Adipose tissue (tissue), 3 donors: ENCODE results near the gene SCML1. TPM values are rescaled to one million over a fixed set of nuclear protein-coding genes. Genes with fewer than 3 reads are reported as not detected.
"Not testable (repeated sequence)": the region's sequence is repeated elsewhere in the genome, so short reads cannot be mapped to it uniquely, and the experiment has no call there.

Source experiments
- H3K27ac ChIP-seq: one replicate; pipeline ENCODE4 v1.5.1; 2013; ENCODE audit warnings: low read depth, low read length
- WGBS, 3 donors: extraction: QIAGEN DNeasy Blood & Tissue Kit; methylation state at CpG; one replicate each; pipeline ENCODE4 v1.1.7; 2013; 5-methylcytosine and 5-hydroxymethylcytosine counted together
- polyA plus RNA-seq, 3 donors: library from polyadenylated mRNA; stranded (reverse); fragments of 200-250 nt; gene quantifications; one replicate each; pipeline ENCODE4 v1.2.3, GENCODE V29; 2013
- donor health status: healthy with polysubstance abuse.
- donor health status: Bipolar disorder and iron deficiency.
- donor health status: healthy.

Gene SCML1
- polyA plus RNA-seq, 3 donors, result 4.6 to 11.0 (median 8.1) TPM

DNA sequence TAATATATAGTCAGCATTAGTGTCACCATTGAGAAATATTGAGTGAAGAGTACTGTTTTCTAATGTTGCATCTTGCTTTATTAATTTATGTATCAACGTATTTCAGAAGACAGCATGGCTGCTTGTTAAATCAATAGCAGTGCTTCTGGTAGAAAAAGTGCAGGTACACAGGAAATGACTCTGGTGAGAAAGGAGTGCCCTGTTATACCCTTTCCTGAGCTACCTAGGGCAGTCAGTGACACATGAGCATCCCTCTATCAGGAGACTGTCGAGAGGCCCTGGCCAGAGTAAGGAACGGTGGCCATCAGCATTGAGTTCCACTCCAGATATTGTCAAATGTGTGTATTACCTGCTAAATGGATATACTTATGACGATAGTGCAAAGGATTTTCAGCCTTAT lies 42.1 kb downstream of the SCML1 start:
- WGBS, 3 donors, result 79 to 92% (median 86%) methylated on average over 4 of the region's 4 CpGs
- H3K27ac ChIP-seq, result no peak overlapping the region

DNA sequence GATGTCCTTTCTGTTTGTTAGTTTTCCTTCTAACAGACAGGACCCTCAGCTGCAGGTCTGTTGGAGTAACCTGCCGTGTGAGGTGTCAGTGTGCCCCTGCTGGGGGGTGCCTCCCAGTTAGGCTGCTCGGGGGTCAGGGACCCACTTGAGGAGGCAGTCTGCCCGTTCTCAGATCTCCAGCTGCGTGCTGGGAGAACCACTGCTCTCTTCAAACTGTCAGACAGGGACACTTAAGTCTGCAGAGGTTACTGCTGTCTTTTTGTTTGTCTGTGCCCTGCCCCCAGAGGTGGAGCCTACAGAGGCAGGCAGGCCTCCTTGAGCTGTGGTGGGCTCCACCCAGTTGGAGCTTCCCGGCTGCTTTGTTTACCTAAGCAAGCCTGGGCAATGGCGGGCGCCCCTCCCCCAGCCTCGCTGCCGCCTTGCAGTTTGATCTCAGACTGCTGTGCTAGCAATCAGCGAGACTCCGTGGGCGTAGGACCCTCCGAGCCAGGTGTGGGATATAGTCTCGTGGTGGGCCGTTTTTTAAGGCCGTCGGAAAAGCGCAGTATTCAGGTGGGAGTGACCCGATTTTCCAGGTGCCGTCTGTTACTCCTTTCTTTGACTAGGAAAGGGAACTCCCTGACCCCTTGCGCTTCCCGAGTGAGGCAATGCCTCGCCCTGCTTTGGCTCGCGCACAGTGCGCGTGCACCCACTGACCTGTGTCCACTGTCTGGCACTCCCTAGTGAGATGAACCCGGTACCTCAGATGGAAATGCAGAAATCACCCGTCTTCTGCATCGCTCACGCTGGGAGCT lies 49.5 kb downstream of the SCML1 start:
- not testable (repeated sequence) for H3K27ac ChIP-seq
- WGBS, 3 donors, result 55 to 59% (median 55%) methylated on average over 14 to 26 of the region's 31 CpGs

DNA sequence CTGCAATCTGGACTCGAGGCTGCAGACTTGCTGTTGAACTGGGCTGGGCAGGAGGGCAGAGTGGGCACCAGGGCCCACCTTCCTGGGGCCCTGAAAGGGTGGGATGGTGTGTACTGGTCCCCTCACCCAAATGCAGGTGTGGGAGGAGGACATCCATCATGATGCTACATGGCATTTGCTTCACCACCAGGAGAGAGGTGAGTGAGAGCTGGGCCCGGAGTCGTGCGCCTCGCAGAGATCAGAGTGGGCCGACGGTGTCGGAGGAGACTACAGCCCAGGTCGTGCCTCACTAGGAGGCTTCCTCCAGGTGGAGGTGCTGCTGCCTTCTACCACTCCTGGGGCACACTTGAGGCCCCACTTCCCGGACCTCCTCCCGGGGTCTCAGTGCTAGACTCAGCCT lies 50.3 kb downstream of the SCML1 start:
- WGBS, 3 donors, result 85 to 97% (median 93%) methylated on average over 11 of the region's 11 CpGs

DNA sequence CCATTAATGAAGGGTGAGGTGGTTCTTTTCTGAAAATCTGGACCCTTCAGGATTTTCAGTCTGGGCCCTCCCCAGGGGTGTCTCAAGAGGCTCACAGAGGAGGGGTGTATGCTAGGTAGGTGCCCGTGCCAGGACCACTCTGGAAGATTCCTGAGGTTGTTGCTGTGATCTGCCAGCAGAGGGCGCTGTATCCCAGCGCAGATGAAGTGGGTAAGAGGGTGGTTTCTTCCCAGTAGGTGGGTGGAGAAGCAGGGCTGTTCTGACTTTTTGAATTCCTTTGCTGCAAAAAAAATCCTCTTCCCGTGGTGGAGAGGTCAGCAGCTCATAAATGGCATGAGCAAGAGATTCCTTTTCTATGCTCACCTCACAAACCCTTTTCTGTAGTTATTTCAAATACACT lies 51.1 kb downstream of the SCML1 start:
- H3K27ac ChIP-seq, result no peak overlapping the region
- 2 to 8% (median 5%) methylated on average over 4 of the region's 4 CpGs for WGBS, 3 donors

More for the DNA sequence above, 50.3 kb downstream of the SCML1 start:
- no peak overlapping the region for H3K27ac ChIP-seq

DNA sequence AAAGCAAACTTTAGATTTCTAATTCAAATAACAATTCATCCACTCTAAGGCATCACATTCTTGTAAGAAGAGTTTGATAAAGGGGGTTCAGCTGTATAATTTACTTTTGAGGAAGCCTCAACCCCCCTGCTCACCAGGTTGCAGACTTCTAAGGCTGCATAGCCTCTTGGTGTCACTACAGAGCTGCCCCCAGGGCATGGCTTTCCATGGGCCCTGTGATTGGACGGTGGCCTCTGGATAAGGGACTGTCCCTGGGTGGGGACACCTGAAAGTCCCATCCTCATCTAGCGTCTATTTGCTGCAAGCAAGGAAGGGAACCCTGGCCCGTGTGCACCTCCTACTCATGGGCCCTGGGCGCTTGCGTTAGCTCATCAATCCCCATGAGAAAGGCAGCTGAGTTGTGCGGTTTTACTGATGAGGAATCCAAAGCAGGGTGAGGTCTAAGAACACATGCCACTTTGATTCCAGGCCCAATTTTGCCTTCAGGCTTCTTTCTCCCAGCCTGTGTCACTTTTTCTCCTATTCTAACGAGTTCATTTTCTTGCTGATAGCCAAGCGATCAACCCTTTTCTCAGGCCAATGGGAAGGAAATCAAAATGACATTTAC lies 51.8 kb downstream of the SCML1 start:
- no peak overlapping the region for H3K27ac ChIP-seq
- 70 to 84% (median 83%) methylated on average over 8 of the region's 8 CpGs for WGBS, 3 donors

DNA sequence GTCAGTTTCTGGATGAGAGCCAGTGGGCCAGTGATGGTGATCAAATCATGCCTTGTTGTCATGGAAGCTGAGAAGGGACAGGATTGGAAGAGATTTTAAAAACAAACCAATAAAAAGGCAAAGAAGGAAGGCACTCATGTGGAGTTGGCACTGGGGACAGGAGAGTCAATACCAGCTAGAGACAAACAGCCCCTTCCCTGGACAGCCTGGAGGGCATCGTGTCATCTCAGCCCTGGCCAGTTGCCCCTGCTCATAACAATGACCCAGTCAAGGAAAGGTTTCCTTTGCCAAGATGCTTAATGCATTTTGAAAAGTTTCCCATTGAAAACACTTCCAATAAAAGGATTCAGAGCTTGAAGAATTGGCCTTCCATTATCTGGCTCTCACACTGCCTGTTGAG lies 55.5 kb downstream of the SCML1 start:
- H3K27ac ChIP-seq, result no peak overlapping the region
- WGBS, 3 donors, result 36 to 57% (median 38%) methylated on average over 1 of the region's 1 CpG

DNA sequence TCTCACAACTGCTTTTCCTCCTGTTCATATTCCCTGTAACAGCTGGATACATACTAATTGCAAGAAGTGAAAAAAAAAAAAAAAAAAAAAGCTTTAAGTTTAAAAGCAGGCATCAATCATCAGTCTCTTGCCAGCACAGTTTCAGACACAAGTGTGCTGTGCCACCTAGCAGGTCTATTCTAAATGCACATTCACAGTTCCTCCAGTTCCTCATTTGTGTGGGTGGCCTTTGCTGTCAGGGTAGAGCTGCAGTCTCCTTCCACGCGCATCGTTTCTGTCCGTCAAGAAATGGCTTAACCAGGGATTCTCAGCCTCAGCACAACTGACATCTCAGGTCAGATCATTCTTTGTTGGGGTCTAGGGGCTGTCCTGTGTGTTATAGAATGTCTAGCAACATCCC lies 61.6 kb downstream of the SCML1 start:
- no peak overlapping the region for H3K27ac ChIP-seq
- 73 to 92% (median 74%) methylated on average over 4 of the region's 4 CpGs for WGBS, 3 donors

DNA sequence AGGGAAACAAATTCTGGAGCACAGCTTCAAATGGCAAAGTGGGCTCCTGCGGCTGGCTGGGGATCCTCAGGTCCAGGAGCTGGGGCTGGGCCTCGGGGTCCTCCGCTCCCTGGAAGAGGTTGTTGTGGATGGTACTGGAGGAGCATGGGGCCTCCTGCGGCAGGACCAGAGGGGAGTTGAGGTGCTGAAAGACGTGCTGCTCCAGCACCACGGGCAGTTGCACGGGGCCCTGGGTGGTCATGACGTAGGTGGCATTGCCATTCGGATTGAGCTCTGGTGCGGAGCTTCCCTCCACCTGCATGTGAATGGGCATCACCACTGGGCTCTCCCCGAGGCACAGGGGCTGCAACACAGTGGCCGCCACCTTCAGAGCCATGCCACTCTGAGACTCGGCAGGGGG lies 64.1 kb downstream of the SCML1 start:
- WGBS, 3 donors, result 89 to 100% (median 99%) methylated on average over 4 to 13 of the region's 13 CpGs
- no peak overlapping the region for H3K27ac ChIP-seq

DNA sequence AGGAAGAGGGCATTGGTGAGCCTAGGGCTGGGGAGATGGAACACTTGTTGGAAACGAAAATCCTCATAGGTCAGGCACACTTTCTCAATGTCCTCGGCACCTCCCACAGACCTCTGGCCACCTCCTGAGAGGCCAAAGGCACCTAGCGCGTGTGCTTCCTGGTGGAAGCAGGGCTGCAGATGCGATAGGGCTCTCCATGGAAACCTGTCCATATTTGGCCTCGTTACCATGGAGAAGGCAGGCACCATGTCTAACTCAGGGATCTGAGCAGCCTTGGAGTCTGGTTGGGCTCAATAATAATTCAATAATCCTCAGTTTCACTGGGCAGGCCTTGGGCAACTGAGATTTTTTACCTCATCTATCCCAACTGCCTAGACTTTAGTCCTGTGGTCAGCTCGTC lies 65.5 kb downstream of the SCML1 start:
- no peak overlapping the region for H3K27ac ChIP-seq
- 80 to 96% (median 86%) methylated on average over 7 of the region's 7 CpGs for WGBS, 3 donors

DNA sequence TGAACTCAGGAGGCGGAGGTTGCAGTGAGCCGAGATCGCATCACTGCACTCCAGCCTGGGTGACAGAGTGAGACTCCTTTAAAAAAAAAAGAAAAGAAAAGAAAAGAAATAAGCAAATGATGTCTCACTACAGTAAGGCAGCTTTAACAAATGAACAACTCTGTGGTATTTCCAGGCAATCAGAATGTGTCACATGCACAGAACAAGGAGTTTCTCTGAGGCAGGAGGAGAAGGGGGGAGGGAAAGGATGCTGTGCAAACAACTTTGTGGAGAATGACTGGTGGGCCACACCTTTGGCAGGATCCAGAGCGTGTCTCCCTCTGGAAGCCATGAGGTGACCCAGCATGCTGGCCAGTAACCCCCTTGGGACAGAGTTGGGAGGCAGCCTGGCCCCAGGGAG lies 66.2 kb downstream of the SCML1 start:
- WGBS, 3 donors, result 78 to 86% (median 81%) methylated on average over 4 of the region's 4 CpGs
- H3K27ac ChIP-seq, result no peak overlapping the region

Other genes with a start within 250 kb of the SCML1 start
- gene RAI2, start 123.8 kb downstream of the SCML1 start, polyA plus RNA-seq, result 10 to 100 TPM in 2 of 3 donors, 1 to 10 TPM in 1; 8.3 to 72.7 (median 41.8) TPM